HepG2 (cell line): Measurements from ENCODE around the gene E2F1.

ENCODE experiments used
- ZNF143 ChIP-seq: sonication (generic); formaldehyde crosslinking; IDR thresholded peaks from 2 replicates; pipeline ENCODE4 v1.4.0; 2020; ENCODE audit warnings: missing genetic modification reagents
- TF ChIP-seq, protein P1 (sequence below): sonication (generic); formaldehyde crosslinking; IDR thresholded peaks from 2 replicates; pipeline ENCODE4 v1.5.0; 2020; ENCODE audit warnings: mild to moderate bottlenecking, missing genetic modification reagents, moderate library complexity

DNA sequence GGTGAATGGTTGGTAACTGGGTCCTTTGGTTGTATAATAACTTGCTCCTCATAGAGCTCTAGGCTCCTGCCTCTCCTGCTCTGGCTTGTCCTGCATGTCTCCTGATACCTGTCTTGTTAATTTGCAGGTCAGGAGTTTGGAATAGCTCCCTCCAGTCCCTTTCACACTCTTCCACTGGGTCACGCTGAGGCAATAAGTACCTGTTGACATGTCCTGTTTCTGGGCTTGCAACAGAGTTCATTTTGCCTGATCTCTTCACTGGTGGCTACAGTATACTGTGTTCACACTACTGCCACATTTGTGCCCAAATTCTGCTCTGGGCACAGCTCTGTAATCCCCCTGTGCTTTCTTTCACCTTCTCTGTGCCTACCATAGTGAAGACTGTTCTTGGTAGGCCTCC is 49.4 kb downstream of the E2F1 start:
- TF ChIP-seq ZNF143 (CRISPR knock-in tag) = no peak
- TF ChIP-seq, protein P1, sequence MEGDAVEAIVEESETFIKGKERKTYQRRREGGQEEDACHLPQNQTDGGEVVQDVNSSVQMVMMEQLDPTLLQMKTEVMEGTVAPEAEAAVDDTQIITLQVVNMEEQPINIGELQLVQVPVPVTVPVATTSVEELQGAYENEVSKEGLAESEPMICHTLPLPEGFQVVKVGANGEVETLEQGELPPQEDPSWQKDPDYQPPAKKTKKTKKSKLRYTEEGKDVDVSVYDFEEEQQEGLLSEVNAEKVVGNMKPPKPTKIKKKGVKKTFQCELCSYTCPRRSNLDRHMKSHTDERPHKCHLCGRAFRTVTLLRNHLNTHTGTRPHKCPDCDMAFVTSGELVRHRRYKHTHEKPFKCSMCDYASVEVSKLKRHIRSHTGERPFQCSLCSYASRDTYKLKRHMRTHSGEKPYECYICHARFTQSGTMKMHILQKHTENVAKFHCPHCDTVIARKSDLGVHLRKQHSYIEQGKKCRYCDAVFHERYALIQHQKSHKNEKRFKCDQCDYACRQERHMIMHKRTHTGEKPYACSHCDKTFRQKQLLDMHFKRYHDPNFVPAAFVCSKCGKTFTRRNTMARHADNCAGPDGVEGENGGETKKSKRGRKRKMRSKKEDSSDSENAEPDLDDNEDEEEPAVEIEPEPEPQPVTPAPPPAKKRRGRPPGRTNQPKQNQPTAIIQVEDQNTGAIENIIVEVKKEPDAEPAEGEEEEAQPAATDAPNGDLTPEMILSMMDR = no peak
